Pancreas (tissue), 10 donors: ENCODE measurements around the gene PTCD1. TPM values are rescaled to one million over a fixed set of nuclear protein-coding genes. Genes with fewer than 3 reads are reported as not detected.

Source experiments
- ATAC-seq, 4 donors: fragments of 200-7000 bp; cut with Tn5 transposase; one replicate each; pipeline versions ENCODE4 v1.8.0 to v1.9.1; 2020; ENCODE audit warnings: mild to moderate bottlenecking in 4 of 4, moderate library complexity in 4 of 4
- DNase-seq, 6 donors: peaks; one replicate each; pipeline ENCODE4 v3.0.0-alpha.2; 2020
- FAIRE-seq: peaks from 2 replicates; lab custom pipeline; 2012; peaks lifted over from hg19 to GRCh38; lab: Jason Lieb, UNC
- H3K27ac ChIP-seq, 4 donors: fragments of 200-600 bp; sonication (generic); 1 replicate in 3 of 4; 2 replicates in 1 of 4; pipeline versions ENCODE4 v1.5.0 to v1.8.0; 2020
- H3K27me3 ChIP-seq, 4 donors: fragments of 200-600 bp; one replicate each; pipeline ENCODE4 v1.8.0; 2021
- H3K36me3 ChIP-seq, 3 donors: fragments of 200-600 bp; sonication (generic) in 1 of 3; one replicate each; pipeline versions ENCODE4 v1.5.0 to v1.8.0; 2020 to 2021
- H3K4me1 ChIP-seq, 3 donors: fragments of 200-600 bp; one replicate each; pipeline ENCODE4 v1.8.0; 2021
- H3K4me3 ChIP-seq, 4 donors: fragments of 200-600 bp; sonication (generic) in 2 of 4; one replicate each; pipeline versions ENCODE4 v1.5.0 to v1.8.0; 2020 to 2021
- H3K9me3 ChIP-seq, 4 donors: fragments of 200-600 bp; one replicate each; pipeline ENCODE4 v1.8.0; 2021
- CTCF ChIP-seq, 4 donors: fragments of 200-600 bp; sonication (generic) in 3 of 4; IDR thresholded peaks; one replicate each; pipeline versions ENCODE4 v1.5.0 to v1.8.0; 2021; ENCODE audit warnings: antibody characterized with exemption in 4 of 4
- WGBS, 2 donors: extraction: QIAGEN DNeasy Blood & Tissue Kit; methylation state at CpG; one replicate each; pipeline ENCODE4 v1.1.7; 2013; 5-methylcytosine and 5-hydroxymethylcytosine counted together
- intact Hi-C, 3 donors: fragments of 100-400 bp; cut with DNase I; formaldehyde crosslinking; loops; one replicate each; pipeline versions ENCODE4 v1.11.1 to v1.14.2; 2022
- polyA plus RNA-seq, 2 donors: library from polyadenylated mRNA; stranded (reverse); fragments of 200-250 nt; gene quantifications; one replicate each; pipeline ENCODE4 v1.2.3, GENCODE V29; 2013
- total RNA-seq, 6 donors: library from RNA; stranded (reverse); fragmentation: NEBNext Ultra II Directional in 4 of 6; extraction: Animal tissue kit (Norgen Biotek cat#: 25700) in 4 of 6; gene quantifications; one replicate each; pipeline versions ENCODE4 v1.2.1 to v1.2.4, GENCODE V29; 2021 to 2023
- donor health status: healthy with polysubstance abuse.
- donor health status: DM: no; HTN: no; CAD: no; lungs with moderate emphysema.
- donor health status: DM: no; HTN: no; CAD: no.
- donor health status: control.
- donor health status: control.
- donor health status: Bipolar disorder and iron deficiency.
- donor health status: DM: yes; HTN: yes; CAD: no.
- donor health status: DM: no; HTN: no; CAD: no.
- donor health status: DM: no; HTN: no; CAD: no.
- donor health status: DM: yes; HTN: yes; CAD: no.

Gene PTCD1
- total and polyA plus RNA-seq, 8 donors, result 1.4 to 4.0 (median 2.5) TPM

DNA sequence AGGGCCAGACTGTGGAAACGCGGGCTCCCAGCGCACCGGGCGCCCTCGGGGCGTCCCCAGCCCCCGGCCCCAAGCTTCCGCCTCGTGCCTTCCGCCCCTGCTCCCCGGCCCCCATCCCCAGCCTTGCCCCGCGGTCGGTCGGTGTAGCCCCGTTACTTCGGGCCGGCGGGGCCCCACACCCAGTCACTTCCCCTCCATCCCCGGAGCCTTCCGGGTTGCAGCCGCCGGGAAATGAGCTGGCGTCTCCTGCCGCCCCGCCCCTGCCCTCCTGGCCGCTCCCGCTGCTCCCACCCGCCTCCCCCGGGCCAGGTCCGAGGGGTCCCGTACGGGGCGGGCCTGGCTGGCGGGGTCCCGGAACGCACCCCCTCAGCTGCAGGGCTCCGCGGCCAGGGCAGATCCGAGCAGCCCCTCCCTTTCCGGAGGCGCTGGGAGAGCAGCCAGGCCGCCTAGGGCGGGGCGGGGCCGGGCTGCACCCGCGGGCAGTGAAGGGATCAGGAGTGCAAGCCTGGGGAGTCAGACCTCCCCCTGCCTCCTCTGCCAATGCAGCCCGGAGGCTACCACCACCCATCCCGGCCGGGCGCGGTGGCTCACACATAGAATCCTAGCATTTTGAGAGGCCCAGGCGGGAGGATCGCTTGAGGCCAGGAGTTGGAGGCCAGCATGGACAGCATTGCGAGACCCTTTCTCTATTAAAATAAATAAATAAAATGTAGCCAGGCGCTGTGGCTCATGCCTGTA lies 63.4 kb downstream of the PTCD1 start:
- no peaks in the 10 kb centered on the region for H3K27me3 ChIP-seq
- intact Hi-C loops, result no loop called here
- FAIRE-seq, result no peak
- no peak for TF ChIP-seq CTCF (IDR thresholded peaks at IDR 0.05)
- 4 to 8% methylated on average over 41 to 58 of the region's 58 CpGs for WGBS, 2 donors
- no peaks in the 10 kb centered on the region for H3K36me3 ChIP-seq
- no peaks in the 10 kb centered on the region for H3K9me3 ChIP-seq
- peak overlapping the region; percentile 61 to 97 (median 89) for H3K4me3 ChIP-seq
- peak; percentile 74 to 83 (median 78) for ATAC-seq
- DNase-seq, result peak; percentile 66 to 89 (median 75)
- peaks cover 0 to 12% (median 0%) of the 10 kb centered on the region in 3 donors for H3K4me1 ChIP-seq
- peak overlapping the region; percentile 62 to 78 (median 66) for H3K27ac ChIP-seq

GRCh38 chr7:99374111-99375064 lies 64.2 kb downstream of the PTCD1 start, which contains the start of gene ARPC1B:
TSS of gene ARPC1B (plus strand) at chr7:99374730. CDS start at chr7:99385715, 10,985 bp downstream.
- Histone ChIP-seq H3K27me3 (no peaks in the 10 kb centered on the region), H3K36me3 (no peaks in the 10 kb centered on the region), H3K27ac (peak within 1 kb of the TSS; percentile 62 to 78 (median 66)), H3K4me3 (peak within 1 kb of the TSS; percentile 61 to 97 (median 89)), H3K9me3 (no peaks in the 10 kb centered on the region), H3K4me1 (peaks cover 0 to 12% (median 0%) of the 10 kb centered on the region in 3 donors)
- intact Hi-C loops, result no loop called here
- no peak for FAIRE-seq
- peak; percentile 80 to 88 (median 84) for ATAC-seq
- WGBS, 2 donors, result 1 to 2% methylated on average over 69 to 95 of the region's 95 CpGs
- no peak for TF ChIP-seq CTCF (IDR thresholded peaks at IDR 0.05)
- peak; percentile 81 to 90 (median 86) for DNase-seq

GRCh38 chr7:99373091-99374066 lies 65.2 kb downstream of the PTCD1 start:
- intact Hi-C loops, result no loop called here
- Histone ChIP-seq H3K4me3 (peak overlapping the region in 3 of 4 donors; percentile 61 to 97 (median 96)), H3K36me3 (no peaks in the 10 kb centered on the region), H3K4me1 (peaks cover 0 to 12% (median 0%) of the 10 kb centered on the region in 3 donors), H3K27ac (peak overlapping the region; percentile 62 to 78 (median 68)), H3K27me3 (no peaks in the 10 kb centered on the region), H3K9me3 (no peaks in the 10 kb centered on the region)
- WGBS, 2 donors, result 84 to 86% methylated on average over 41 of the region's 41 CpGs
- no peak for DNase-seq
- no peak for FAIRE-seq
- TF ChIP-seq CTCF (IDR thresholded peaks at IDR 0.05), result no peak
- ATAC-seq, result no peak
